ENCODE results near the gene TMOD3. TPM values are rescaled to one million over a fixed set of nuclear protein-coding genes. Genes with fewer than 3 reads are reported as not detected.

TMOD3 gene
- total RNA-seq (10 to 100 TPM; 33.2 to 65.5 (median 55.5) TPM), polyA plus RNA-seq (10 to 100 TPM in 2 of 3 donors, 1 to 10 TPM in 1; 8.9 to 12.4 (median 10.7) TPM)
- long read RNA-seq, donor 1, full-length matches to known transcripts, result 10 of 10 reads
- long read RNA-seq, donor 1, partial matches to known transcripts, result 0 of 10 reads
- long read RNA-seq, donor 1, other reads (novel, unspliced or antisense), result 0 of 10 reads
- long read RNA-seq, donor 2, full-length matches to known transcripts, result 5 of 5 reads
- long read RNA-seq, donor 2, partial matches to known transcripts, result 0 of 5 reads
- long read RNA-seq, donor 2, other reads (novel, unspliced or antisense), result 0 of 5 reads

GRCh38 chr15:51829376-51830275, at the start of gene TMOD3:
TSS of gene TMOD3 (plus strand) at chr15:51829653. CDS start at chr15:51862885, 33,232 bp downstream.
- Histone ChIP-seq H3K36me3 (no peaks in the 10 kb centered on the region), H3K4me1 (peaks cover 22 to 50% (median 39%) of the 10 kb centered on the region in 6 donors), H3K4me3 (peak within 1 kb of the TSS; percentile 71 to 97 (median 90)), H3K27ac (peak within 1 kb of the TSS; percentile 87 to 98 (median 96)), H3K27me3 (replicated peaks in 1 of 7) (no peaks in the 10 kb centered on the region), H3K9me3 (no peaks in the 10 kb centered on the region)
- DNase-seq, result peak; percentile 97
- intact Hi-C loops (cut with DNase I; ENCODE audit: low total_unique reads), result no loop called here
- TF ChIP-seq POLR2A (IDR thresholded peaks at IDR 0.05) (peak in 1 of 3 donors; percentile 85), CTCF (IDR thresholded peaks at IDR 0.05 in 8 of 11, conservative IDR thresholded peaks at IDR 0.05 in 3 of 11) (peak in 4 of 11 experiments; percentile 26 to 41 (median 35)), POLR2AphosphoS5 (IDR thresholded peaks at IDR 0.05) (peak; percentile 99)
- WGBS, 5 donors, result 1 to 18% (median 2%) methylated on average over 5 to 89 of the region's 89 CpGs

- H3K27me3 ChIP-seq (replicated peaks in 1 of 7), result no peaks in the 10 kb centered on the region
- H3K36me3 ChIP-seq, result peaks cover 3 to 71% (median 22%) of the 10 kb centered on the region in 6 donors
- no peak overlapping the region for H3K27ac ChIP-seq
- DNase-seq, result no peak
- WGBS, 5 donors, result 71 to 100% (median 91%) methylated on average over 1 of the region's 1 CpG
- intact Hi-C loops (cut with DNase I; ENCODE audit: low total_unique reads), result no loop called here
- peaks cover 10 to 15% (median 12%) of the 10 kb centered on the region in 6 donors for H3K4me1 ChIP-seq
- TF ChIP-seq POLR2AphosphoS5 (IDR thresholded peaks at IDR 0.05), result no peak
- no peak for TF ChIP-seq CTCF (IDR thresholded peaks at IDR 0.05 in 8 of 11, conservative IDR thresholded peaks at IDR 0.05 in 3 of 11)
- TF ChIP-seq POLR2A (IDR thresholded peaks at IDR 0.05), result no peak
- no peak overlapping the region for H3K4me3 ChIP-seq
- H3K9me3 ChIP-seq, result no peaks in the 10 kb centered on the region
Measured at GRCh38 chr15:51780636-51781035, 48.8 kb upstream of the TMOD3 start.

GRCh38 chr15:51781506-51781905, 47.9 kb upstream of the TMOD3 start:
- H3K36me3 ChIP-seq, result peaks cover 3 to 80% (median 24%) of the 10 kb centered on the region in 6 donors
- no peak overlapping the region for H3K27ac ChIP-seq
- intact Hi-C loops (cut with DNase I; ENCODE audit: low total_unique reads), result no loop called here
- no peak for DNase-seq
- H3K27me3 ChIP-seq (replicated peaks in 1 of 7), result no peaks in the 10 kb centered on the region
- TF ChIP-seq POLR2AphosphoS5 (IDR thresholded peaks at IDR 0.05), result no peak
- TF ChIP-seq POLR2A (IDR thresholded peaks at IDR 0.05), result no peak
- TF ChIP-seq CTCF (IDR thresholded peaks at IDR 0.05 in 8 of 11, conservative IDR thresholded peaks at IDR 0.05 in 3 of 11), result no peak
- H3K9me3 ChIP-seq, result no peaks in the 10 kb centered on the region
- no peak overlapping the region for H3K4me3 ChIP-seq
- WGBS, 5 donors, result 41 to 86% (median 70%) methylated on average over 2 of the region's 2 CpGs
- H3K4me1 ChIP-seq, result peaks cover 4 to 7% (median 5%) of the 10 kb centered on the region in 6 donors

Data from spleen (tissue), 13 donors.